DND-41 (cell line): ENCODE results near the gene CAMKMT.

Experiments
- ATAC-seq: fragments of 200-7000 bp; cut with Tn5 transposase; 3 replicates; pipeline ENCODE4 v1.9.1; 2021; ENCODE audit warnings: low read depth; ENCODE audit not compliant: insufficient read depth
- DNase-seq: peaks from one replicate; pipeline ENCODE4 v3.0.0-alpha.2; 2020
- H2AFZ ChIP-seq: 2 replicates; pipeline ENCODE4 v1.6.0; 2012; ENCODE audit warnings: low read depth, low read length
- H3K27ac ChIP-seq: 2 replicates; pipeline ENCODE4 v1.5.1; 2012; ENCODE audit warnings: low read length, inconsistent platforms
- H3K27me3 ChIP-seq: fragments of 200-600 bp; sonication (generic); 2 replicates; pipeline ENCODE4 v1.6.0; 2012; ENCODE audit warnings: low read length, mild to moderate bottlenecking, inconsistent platforms; ENCODE audit not compliant: insufficient read depth, poor library complexity
- H3K36me3 ChIP-seq: 2 replicates; pipeline ENCODE4 v1.5.1; 2012; ENCODE audit warnings: low read length, inconsistent platforms; ENCODE audit not compliant: insufficient read depth
- H3K4me1 ChIP-seq: 2 replicates; pipeline ENCODE4 v1.5.1; 2012; ENCODE audit warnings: mild to moderate bottlenecking, low read length; ENCODE audit not compliant: insufficient read depth
- H3K4me2 ChIP-seq: 2 replicates; pipeline ENCODE4 v1.6.0; 2012; ENCODE audit warnings: mild to moderate bottlenecking, moderate library complexity, low read length, inconsistent platforms; ENCODE audit not compliant: insufficient read depth
- H3K4me3 ChIP-seq, 2 experiments: fragments of 200-600 bp in 1 of 2; shearing (Covaris generic) in 1 of 2; 2 replicates each; pipeline ENCODE4 v1.5.1; 2012 to 2016; ENCODE audit warnings: inconsistent platforms in 2 of 2, low read length in 2 of 2, mild to moderate bottlenecking in 2 of 2, low read depth in 1 of 2, moderate library complexity in 1 of 2
- H3K79me2 ChIP-seq: 2 replicates; pipeline ENCODE4 v1.6.0; 2012; ENCODE audit warnings: low read length, inconsistent platforms; ENCODE audit not compliant: insufficient read depth
- H3K9ac ChIP-seq: 2 replicates; pipeline ENCODE4 v1.6.0; 2012; ENCODE audit warnings: low read depth, mild to moderate bottlenecking, inconsistent platforms, low read length, moderate library complexity
- H3K9me3 ChIP-seq: 2 replicates; pipeline ENCODE4 v1.5.1; 2012; ENCODE audit warnings: low read length, moderate library complexity, mild to moderate bottlenecking, inconsistent platforms; ENCODE audit not compliant: insufficient read depth, severe bottlenecking
- H4K20me1 ChIP-seq: 2 replicates; pipeline ENCODE4 v1.6.0; 2012; ENCODE audit warnings: low read length; ENCODE audit not compliant: insufficient read depth
- EZH2 ChIP-seq: IDR thresholded peaks from 3 replicates; pipeline ENCODE4 v1.6.1; 2012; ENCODE audit warnings: borderline replicate concordance, low read depth, mild to moderate bottlenecking, moderate library complexity, low read length, inconsistent platforms; ENCODE audit not compliant: severe bottlenecking
- TF ChIP-seq, protein P1 (sequence below): IDR thresholded peaks from 2 replicates; pipeline ENCODE4 v1.5.1; 2012; ENCODE audit warnings: borderline replicate concordance, low read length, moderate library complexity, mild to moderate bottlenecking; ENCODE audit not compliant: poor library complexity, severe bottlenecking; ENCODE audit errors: extremely low read depth

The CAMKMT gene

DNA sequence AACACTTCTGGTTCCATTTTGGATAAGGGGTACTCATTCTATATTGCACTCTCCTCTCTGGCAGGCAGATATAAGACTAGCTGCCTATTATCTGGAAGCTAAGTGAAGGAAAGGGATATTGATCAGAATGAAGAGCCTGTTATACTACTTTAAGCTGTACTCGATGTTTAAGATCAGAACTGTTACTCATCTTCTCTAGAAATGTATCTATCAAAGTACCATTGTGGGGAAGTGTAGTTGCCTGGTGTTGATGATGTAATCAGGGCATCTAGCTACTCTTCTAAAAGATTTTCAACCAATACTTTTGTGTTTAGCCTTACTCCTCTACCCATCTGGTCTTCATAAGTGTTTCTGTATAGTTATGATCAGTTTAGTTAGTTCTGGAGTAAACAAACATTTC lies 5.8 kb downstream of the CAMKMT start:
- Histone ChIP-seq H3K4me2 (no peak overlapping the region), H3K9me3 (no peaks in the 10 kb centered on the region), H2AFZ (no peak overlapping the region), H4K20me1 (no peaks in the 10 kb centered on the region), H3K9ac (no peak overlapping the region), H3K79me2 (peaks cover 16% of the 10 kb centered on the region), H3K27me3 (no peaks in the 10 kb centered on the region), H3K4me3 (no peak overlapping the region), H3K27ac (no peak overlapping the region), H3K36me3 (no peaks in the 10 kb centered on the region), H3K4me1 (peaks cover 12% of the 10 kb centered on the region; the same call in 1 of the 2 replicates)
- TF ChIP-seq EZH2, result no peak
- TF ChIP-seq, protein P1, sequence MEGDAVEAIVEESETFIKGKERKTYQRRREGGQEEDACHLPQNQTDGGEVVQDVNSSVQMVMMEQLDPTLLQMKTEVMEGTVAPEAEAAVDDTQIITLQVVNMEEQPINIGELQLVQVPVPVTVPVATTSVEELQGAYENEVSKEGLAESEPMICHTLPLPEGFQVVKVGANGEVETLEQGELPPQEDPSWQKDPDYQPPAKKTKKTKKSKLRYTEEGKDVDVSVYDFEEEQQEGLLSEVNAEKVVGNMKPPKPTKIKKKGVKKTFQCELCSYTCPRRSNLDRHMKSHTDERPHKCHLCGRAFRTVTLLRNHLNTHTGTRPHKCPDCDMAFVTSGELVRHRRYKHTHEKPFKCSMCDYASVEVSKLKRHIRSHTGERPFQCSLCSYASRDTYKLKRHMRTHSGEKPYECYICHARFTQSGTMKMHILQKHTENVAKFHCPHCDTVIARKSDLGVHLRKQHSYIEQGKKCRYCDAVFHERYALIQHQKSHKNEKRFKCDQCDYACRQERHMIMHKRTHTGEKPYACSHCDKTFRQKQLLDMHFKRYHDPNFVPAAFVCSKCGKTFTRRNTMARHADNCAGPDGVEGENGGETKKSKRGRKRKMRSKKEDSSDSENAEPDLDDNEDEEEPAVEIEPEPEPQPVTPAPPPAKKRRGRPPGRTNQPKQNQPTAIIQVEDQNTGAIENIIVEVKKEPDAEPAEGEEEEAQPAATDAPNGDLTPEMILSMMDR, result no peak
- DNase-seq (no peak), ATAC-seq (no peak)

DNA sequence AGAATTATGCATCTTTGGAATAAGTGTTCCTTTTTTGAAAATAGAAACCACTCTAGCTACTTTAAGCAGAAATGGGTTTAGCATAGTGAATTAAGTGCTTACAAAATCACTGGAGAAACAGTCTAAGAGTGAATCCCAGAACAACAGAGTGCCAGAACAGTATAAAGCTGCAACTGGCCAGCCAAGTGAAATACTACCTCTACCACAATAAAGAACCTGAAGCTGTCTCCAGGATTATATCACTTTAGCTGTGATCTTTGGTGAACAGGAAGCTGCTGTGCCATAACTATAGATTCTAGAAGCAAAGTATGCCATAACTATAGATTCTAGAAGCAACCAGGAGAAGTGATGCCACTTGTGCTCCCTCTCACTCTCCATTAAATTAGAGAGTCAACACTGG lies 7.6 kb downstream of the CAMKMT start:
- no peaks in the 10 kb centered on the region for H3K9me3 ChIP-seq
- peaks cover 10% of the 10 kb centered on the region; the same call in 1 of the 2 replicates for H3K79me2 ChIP-seq
- ATAC-seq (no peak), DNase-seq (no peak)
- no peak overlapping the region for H3K9ac ChIP-seq
- no peaks in the 10 kb centered on the region for H4K20me1 ChIP-seq
- no peak overlapping the region for H3K4me3 ChIP-seq
- H3K4me2 ChIP-seq, result no peak overlapping the region
- no peak for TF ChIP-seq EZH2
- no peak overlapping the region for H2AFZ ChIP-seq
- H3K27ac ChIP-seq, result no peak overlapping the region
- no peaks in the 10 kb centered on the region for H3K36me3 ChIP-seq
- no peaks in the 10 kb centered on the region for H3K27me3 ChIP-seq
- H3K4me1 ChIP-seq, result no peaks in the 10 kb centered on the region

DNA sequence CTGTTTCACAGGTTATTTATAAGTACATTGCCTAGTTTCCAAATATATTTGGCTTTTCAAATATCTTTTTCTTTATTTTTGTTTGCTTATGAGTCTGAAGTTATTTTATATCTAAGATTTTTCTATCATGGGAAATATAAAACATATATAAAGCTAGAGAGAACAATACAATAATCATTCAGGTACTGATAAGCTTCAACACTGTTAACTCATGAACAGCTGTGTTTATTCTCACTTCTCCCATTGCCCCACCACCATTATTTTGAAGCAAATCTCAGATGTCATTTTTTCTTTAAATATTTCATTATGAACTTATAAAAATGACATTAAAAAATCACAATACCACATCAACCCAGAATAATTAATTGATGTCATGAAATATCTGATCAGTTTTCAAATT lies 9.7 kb downstream of the CAMKMT start:
- no peak for DNase-seq
- TF ChIP-seq EZH2, result no peak
- TF ChIP-seq, protein P1, result no peak
- no peak overlapping the region for H3K27ac ChIP-seq
- no peaks in the 10 kb centered on the region for H3K36me3 ChIP-seq
- H2AFZ ChIP-seq, result no peak overlapping the region
- no peak overlapping the region for H3K4me3 ChIP-seq
- peaks cover 4% of the 10 kb centered on the region; the same call in 1 of the 2 replicates for H3K79me2 ChIP-seq
- H3K27me3 ChIP-seq, result no peaks in the 10 kb centered on the region
- no peak for ATAC-seq
- H3K9ac ChIP-seq, result no peak overlapping the region
- H3K4me2 ChIP-seq, result no peak overlapping the region
- H3K4me1 ChIP-seq, result no peaks in the 10 kb centered on the region
- H3K9me3 ChIP-seq, result no peaks in the 10 kb centered on the region
- no peaks in the 10 kb centered on the region for H4K20me1 ChIP-seq

DNA sequence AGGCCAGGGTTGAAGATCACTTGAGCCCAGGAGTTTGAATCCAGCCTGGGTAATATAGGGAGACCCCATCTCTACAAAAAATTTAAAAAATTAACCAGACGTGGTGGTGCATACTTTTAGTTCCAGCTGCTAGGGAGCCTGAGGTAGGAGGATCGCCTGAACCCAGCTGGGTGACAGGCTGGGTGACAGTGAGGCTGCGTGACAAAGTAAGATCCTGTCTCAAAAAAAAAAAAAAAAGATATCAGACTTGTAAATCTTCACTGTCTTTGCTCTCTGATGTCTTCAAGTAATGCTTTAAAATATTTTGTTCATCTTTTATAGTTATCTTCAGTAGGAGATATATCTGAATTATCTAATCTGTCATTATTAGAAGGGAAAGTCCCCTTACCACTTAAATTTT lies 10.5 kb downstream of the CAMKMT start:
- TF ChIP-seq, protein P1, result no peak
- no peak for TF ChIP-seq EZH2
- ATAC-seq (no peak), DNase-seq (no peak)
- H3K36me3 ChIP-seq, result no peaks in the 10 kb centered on the region
- H3K79me2 ChIP-seq, result peaks cover 4% of the 10 kb centered on the region; the same call in 1 of the 2 replicates
- H3K9ac ChIP-seq, result no peak overlapping the region
- H2AFZ ChIP-seq, result no peak overlapping the region
- no peak overlapping the region for H3K4me3 ChIP-seq
- no peaks in the 10 kb centered on the region for H4K20me1 ChIP-seq
- H3K4me1 ChIP-seq, result no peaks in the 10 kb centered on the region
- no peak overlapping the region for H3K4me2 ChIP-seq
- H3K9me3 ChIP-seq, result no peaks in the 10 kb centered on the region
- no peaks in the 10 kb centered on the region for H3K27me3 ChIP-seq
- H3K27ac ChIP-seq, result no peak overlapping the region
